SU-DHL-6 (cell line): ENCODE measurements around the gene FAM227B.

Experiments used
- EZH2phosphoT487 ChIP-seq: fragments of 200-600 bp; sonication (generic), shearing (Covaris generic); conservative IDR thresholded peaks from 2 replicates; pipeline ENCODE4 v1.6.1; 2018; ENCODE audit warnings: mild to moderate bottlenecking, antibody characterized with exemption, low read length, moderate library complexity, mixed read lengths
- TF ChIP-seq, protein P1 (sequence below): fragments of 200-600 bp; sonication (generic); IDR thresholded peaks from one replicate; pipeline ENCODE4 v1.5.1; 2017; ENCODE audit warnings: antibody characterized with exemption, mild to moderate bottlenecking, low read length, moderate library complexity; ENCODE audit not compliant: insufficient read depth, poor library complexity, severe bottlenecking

DNA sequence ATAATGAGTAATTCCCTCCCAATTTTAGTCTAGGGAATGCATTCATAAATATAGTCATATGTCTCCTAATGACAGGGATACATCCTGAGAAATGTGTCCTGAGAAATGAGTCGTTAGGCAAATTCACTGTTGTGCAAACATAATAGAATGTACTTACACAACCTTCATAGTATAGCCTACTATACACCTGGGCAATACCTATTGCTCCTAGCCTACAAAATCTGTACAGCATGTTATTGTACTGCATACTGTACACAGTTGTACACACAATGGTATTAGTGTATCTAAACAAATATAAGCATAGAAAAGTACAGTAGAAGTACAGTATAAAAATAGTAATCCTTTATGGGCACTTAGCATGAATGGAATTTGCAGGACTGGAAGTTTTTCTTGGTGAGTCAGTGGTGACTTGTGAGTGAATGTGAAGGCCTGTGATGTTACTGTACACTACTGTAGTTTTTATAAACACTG is 6.8 kb upstream of the FAM227B start:
- TF ChIP-seq, protein P1, sequence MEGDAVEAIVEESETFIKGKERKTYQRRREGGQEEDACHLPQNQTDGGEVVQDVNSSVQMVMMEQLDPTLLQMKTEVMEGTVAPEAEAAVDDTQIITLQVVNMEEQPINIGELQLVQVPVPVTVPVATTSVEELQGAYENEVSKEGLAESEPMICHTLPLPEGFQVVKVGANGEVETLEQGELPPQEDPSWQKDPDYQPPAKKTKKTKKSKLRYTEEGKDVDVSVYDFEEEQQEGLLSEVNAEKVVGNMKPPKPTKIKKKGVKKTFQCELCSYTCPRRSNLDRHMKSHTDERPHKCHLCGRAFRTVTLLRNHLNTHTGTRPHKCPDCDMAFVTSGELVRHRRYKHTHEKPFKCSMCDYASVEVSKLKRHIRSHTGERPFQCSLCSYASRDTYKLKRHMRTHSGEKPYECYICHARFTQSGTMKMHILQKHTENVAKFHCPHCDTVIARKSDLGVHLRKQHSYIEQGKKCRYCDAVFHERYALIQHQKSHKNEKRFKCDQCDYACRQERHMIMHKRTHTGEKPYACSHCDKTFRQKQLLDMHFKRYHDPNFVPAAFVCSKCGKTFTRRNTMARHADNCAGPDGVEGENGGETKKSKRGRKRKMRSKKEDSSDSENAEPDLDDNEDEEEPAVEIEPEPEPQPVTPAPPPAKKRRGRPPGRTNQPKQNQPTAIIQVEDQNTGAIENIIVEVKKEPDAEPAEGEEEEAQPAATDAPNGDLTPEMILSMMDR: no peak
- TF ChIP-seq EZH2phosphoT487: no peak
